Measurements from ENCODE around the gene MIS18A.

DNA sequence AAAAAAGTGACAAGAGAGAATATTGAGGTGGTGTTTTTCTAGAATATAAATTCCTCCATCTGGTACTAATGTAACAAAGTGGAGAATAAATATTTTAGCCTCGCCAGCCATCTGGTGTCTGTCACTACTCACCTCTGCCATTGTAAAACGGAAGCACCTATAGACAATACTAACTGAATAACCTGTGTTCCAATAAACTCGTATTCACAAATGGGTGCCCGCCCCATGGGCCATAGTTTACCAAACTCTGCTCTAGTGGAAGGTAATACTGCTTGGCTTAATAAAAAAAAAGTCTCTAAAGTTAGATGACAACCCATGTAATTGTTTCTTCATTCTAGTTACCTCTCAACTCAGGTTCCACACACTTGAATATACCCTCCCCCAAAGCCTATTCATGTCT lies 8.1 kb downstream of the MIS18A start:
- TF ChIP-seq, protein P1, sequence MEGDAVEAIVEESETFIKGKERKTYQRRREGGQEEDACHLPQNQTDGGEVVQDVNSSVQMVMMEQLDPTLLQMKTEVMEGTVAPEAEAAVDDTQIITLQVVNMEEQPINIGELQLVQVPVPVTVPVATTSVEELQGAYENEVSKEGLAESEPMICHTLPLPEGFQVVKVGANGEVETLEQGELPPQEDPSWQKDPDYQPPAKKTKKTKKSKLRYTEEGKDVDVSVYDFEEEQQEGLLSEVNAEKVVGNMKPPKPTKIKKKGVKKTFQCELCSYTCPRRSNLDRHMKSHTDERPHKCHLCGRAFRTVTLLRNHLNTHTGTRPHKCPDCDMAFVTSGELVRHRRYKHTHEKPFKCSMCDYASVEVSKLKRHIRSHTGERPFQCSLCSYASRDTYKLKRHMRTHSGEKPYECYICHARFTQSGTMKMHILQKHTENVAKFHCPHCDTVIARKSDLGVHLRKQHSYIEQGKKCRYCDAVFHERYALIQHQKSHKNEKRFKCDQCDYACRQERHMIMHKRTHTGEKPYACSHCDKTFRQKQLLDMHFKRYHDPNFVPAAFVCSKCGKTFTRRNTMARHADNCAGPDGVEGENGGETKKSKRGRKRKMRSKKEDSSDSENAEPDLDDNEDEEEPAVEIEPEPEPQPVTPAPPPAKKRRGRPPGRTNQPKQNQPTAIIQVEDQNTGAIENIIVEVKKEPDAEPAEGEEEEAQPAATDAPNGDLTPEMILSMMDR (IDR thresholded peaks at IDR 0.05): no peak
- no peak for TF ChIP-seq POLR2A (IDR thresholded peaks at IDR 0.05)
